SJSA1 (cell line): ENCODE results near the gene MOB2. TPM values are rescaled to one million over a fixed set of nuclear protein-coding genes. Genes with fewer than 3 reads are reported as not detected.

ENCODE experiments used
- DNase-seq, 2 experiments: peaks; one replicate each; pipeline ENCODE4 v3.0.0-alpha.2; 2015 to 2020; ENCODE audit warnings: low spot score in 2 of 2, low read depth in 1 of 2
- H3K27ac ChIP-seq: fragments of 250-450 bp; sonication (Bioruptor Pico); 2 replicates; pipeline ENCODE4 v1.5.1; 2020; ENCODE audit warnings: mild to moderate bottlenecking, moderate library complexity
- H3K27me3 ChIP-seq: fragments of 250-450 bp; sonication (Bioruptor Pico); replicated peaks from 2 replicates; pipeline ENCODE4 v1.5.1; 2020; ENCODE audit warnings: mild to moderate bottlenecking, moderate library complexity
- H3K36me3 ChIP-seq: fragments of 250-450 bp; sonication (Bioruptor Pico); 2 replicates; pipeline ENCODE4 v1.5.1; 2020; ENCODE audit warnings: mild to moderate bottlenecking
- H3K4me1 ChIP-seq: fragments of 250-450 bp; sonication (Bioruptor Pico); replicated peaks from 2 replicates; pipeline ENCODE4 v1.6.1; 2021; ENCODE audit warnings: mild to moderate bottlenecking
- H3K4me3 ChIP-seq: fragments of 250-450 bp; sonication (Bioruptor Pico); 2 replicates; pipeline ENCODE4 v1.5.1; 2020; ENCODE audit warnings: mild to moderate bottlenecking
- H3K9me3 ChIP-seq: fragments of 250-450 bp; sonication (Bioruptor Pico); replicated peaks from 2 replicates; pipeline ENCODE4 v1.5.1; 2020; ENCODE audit warnings: mild to moderate bottlenecking
- total RNA-seq: library from RNA; depleted of rRNA; stranded (reverse); fragments of >200 nt; shearing (Covaris generic); gene quantifications from 2 replicates; pipeline ENCODE4 v1.2.3, GENCODE V29; 2014

Gene MOB2
- total RNA-seq, 1 experiment from 2014 or later = 9.1 TPM

GRCh38 chr11:1504138-1504537, 17.6 kb upstream of the MOB2 start:
- Histone ChIP-seq H3K27ac (no peak overlapping the region), H3K9me3 (no peaks in the 10 kb centered on the region), H3K4me3 (no peak overlapping the region), H3K4me1 (no peaks in the 10 kb centered on the region), H3K36me3 (no peaks in the 10 kb centered on the region), H3K27me3 (no peaks in the 10 kb centered on the region)
- no peak for DNase-seq

GRCh38 chr11:1503708-1504104, 17.1 kb upstream of the MOB2 start:
- no peaks in the 10 kb centered on the region for H3K4me1 ChIP-seq
- H3K4me3 ChIP-seq = no peak overlapping the region
- DNase-seq = no peak
- no peaks in the 10 kb centered on the region for H3K36me3 ChIP-seq
- no peaks in the 10 kb centered on the region for H3K27me3 ChIP-seq
- no peak overlapping the region for H3K27ac ChIP-seq
- H3K9me3 ChIP-seq = no peaks in the 10 kb centered on the region

GRCh38 chr11:1502954-1503707, 16.6 kb upstream of the MOB2 start:
- no peak for DNase-seq
- Histone ChIP-seq H3K36me3 (no peaks in the 10 kb centered on the region), H3K27me3 (no peaks in the 10 kb centered on the region), H3K4me3 (no peak overlapping the region), H3K9me3 (no peaks in the 10 kb centered on the region), H3K4me1 (no peaks in the 10 kb centered on the region), H3K27ac (no peak overlapping the region)

- Histone ChIP-seq H3K27ac (no peak overlapping the region), H3K36me3 (no peaks in the 10 kb centered on the region), H3K27me3 (no peaks in the 10 kb centered on the region), H3K4me1 (no peaks in the 10 kb centered on the region), H3K4me3 (no peak overlapping the region), H3K9me3 (no peaks in the 10 kb centered on the region)
- no peak for DNase-seq
These were observed 15.8 kb upstream of the MOB2 start for GRCh38 chr11:1502168-1502953.

GRCh38 chr11:1501421-1502167, 15.0 kb upstream of the MOB2 start:
- no peaks in the 10 kb centered on the region for H3K27me3 ChIP-seq
- no peak for DNase-seq
- H3K9me3 ChIP-seq = no peaks in the 10 kb centered on the region
- no peaks in the 10 kb centered on the region for H3K4me1 ChIP-seq
- no peak overlapping the region for H3K27ac ChIP-seq
- H3K4me3 ChIP-seq = no peak overlapping the region
- no peaks in the 10 kb centered on the region for H3K36me3 ChIP-seq

- Histone ChIP-seq H3K4me1 (no peaks in the 10 kb centered on the region), H3K27ac (no peak overlapping the region), H3K27me3 (no peaks in the 10 kb centered on the region), H3K36me3 (no peaks in the 10 kb centered on the region), H3K9me3 (no peaks in the 10 kb centered on the region), H3K4me3 (no peak overlapping the region)
- no peak for DNase-seq
These were observed 14.2 kb upstream of the MOB2 start for GRCh38 chr11:1500466-1501420.

GRCh38 chr11:1499899-1500298, 13.3 kb upstream of the MOB2 start:
- Histone ChIP-seq H3K9me3 (no peaks in the 10 kb centered on the region), H3K36me3 (no peaks in the 10 kb centered on the region), H3K4me1 (no peaks in the 10 kb centered on the region), H3K4me3 (no peak overlapping the region), H3K27me3 (no peaks in the 10 kb centered on the region), H3K27ac (no peak overlapping the region)
- no peak for DNase-seq

GRCh38 chr11:1499261-1499890, 12.8 kb upstream of the MOB2 start:
- Histone ChIP-seq H3K27ac (no peak overlapping the region), H3K9me3 (no peaks in the 10 kb centered on the region), H3K4me1 (no peaks in the 10 kb centered on the region), H3K4me3 (no peak overlapping the region), H3K27me3 (no peaks in the 10 kb centered on the region), H3K36me3 (no peaks in the 10 kb centered on the region)
- no peak for DNase-seq

- Histone ChIP-seq H3K4me3 (no peak overlapping the region), H3K36me3 (no peaks in the 10 kb centered on the region), H3K27me3 (no peaks in the 10 kb centered on the region), H3K27ac (no peak overlapping the region), H3K4me1 (no peaks in the 10 kb centered on the region), H3K9me3 (no peaks in the 10 kb centered on the region)
- DNase-seq = no peak
These were observed 11.7 kb upstream of the MOB2 start for GRCh38 chr11:1498262-1498661.

GRCh38 chr11:1497600-1497999, 11.0 kb upstream of the MOB2 start:
- Histone ChIP-seq H3K4me1 (no peaks in the 10 kb centered on the region), H3K27me3 (no peaks in the 10 kb centered on the region), H3K4me3 (no peak overlapping the region), H3K36me3 (no peaks in the 10 kb centered on the region), H3K27ac (no peak overlapping the region), H3K9me3 (no peaks in the 10 kb centered on the region)
- DNase-seq = no peak

- H3K9me3 ChIP-seq = no peaks in the 10 kb centered on the region
- H3K36me3 ChIP-seq = no peaks in the 10 kb centered on the region
- H3K4me3 ChIP-seq = no peak overlapping the region
- no peaks in the 10 kb centered on the region for H3K27me3 ChIP-seq
- no peak for DNase-seq
- no peaks in the 10 kb centered on the region for H3K4me1 ChIP-seq
- no peak overlapping the region for H3K27ac ChIP-seq
These were observed 10.1 kb upstream of the MOB2 start for GRCh38 chr11:1496761-1497095.

- Histone ChIP-seq H3K9me3 (no peaks in the 10 kb centered on the region), H3K4me1 (no peaks in the 10 kb centered on the region), H3K4me3 (no peak overlapping the region), H3K27me3 (no peaks in the 10 kb centered on the region), H3K36me3 (no peaks in the 10 kb centered on the region), H3K27ac (no peak overlapping the region)
- no peak for DNase-seq
These were observed 9.6 kb upstream of the MOB2 start for GRCh38 chr11:1496091-1496760.
